Measurements from ENCODE around the gene NDP. TPM values are rescaled to one million over a fixed set of nuclear protein-coding genes. Genes with fewer than 3 reads are reported as not detected.

NDP gene
- total RNA-seq, 6 experiments from 2014 or later = 0.09 to 0.31 TPM; not detected in 4

GRCh38 chrX:43910012-43910411 is 63.2 kb downstream of the NDP start:
- TF ChIP-seq CTCF (IDR thresholded peaks at IDR 0.05) = no peak
- Mint-ChIP-seq H3K4me3 (no peak overlapping the region), H3K9me3 (no peaks in the 10 kb centered on the region), H3K27me3 (ENCODE audit: insufficient read depth) (peaks cover 2% of the 10 kb centered on the region; the same call in 1 of the 2 replicates), H3K36me3 (ENCODE audit: low read depth) (no peaks in the 10 kb centered on the region), H3K4me1 (ENCODE audit: low read depth) (no peaks in the 10 kb centered on the region), H3K27ac (no peak overlapping the region)
- DNase-seq = no peak

- no peaks in the 10 kb centered on the region for H3K9me3 Mint-ChIP-seq
- TF ChIP-seq CTCF (IDR thresholded peaks at IDR 0.05) = no peak
- H3K27ac Mint-ChIP-seq = no peak overlapping the region
- H3K4me1 Mint-ChIP-seq (ENCODE audit: low read depth) = no peaks in the 10 kb centered on the region
- H3K4me3 Mint-ChIP-seq = no peak overlapping the region
- DNase-seq = no peak
- no peaks in the 10 kb centered on the region for H3K36me3 Mint-ChIP-seq (ENCODE audit: low read depth)
- peaks cover 2% of the 10 kb centered on the region; the same call in 1 of the 2 replicates for H3K27me3 Mint-ChIP-seq (ENCODE audit: insufficient read depth)
Observed at GRCh38 chrX:43909141-43909540, 64.0 kb downstream of the NDP start.

- DNase-seq = no peak
- no peak overlapping the region for H3K27ac Mint-ChIP-seq
- no peak for TF ChIP-seq CTCF (IDR thresholded peaks at IDR 0.05)
- H3K27me3 Mint-ChIP-seq (ENCODE audit: insufficient read depth) = no peaks in the 10 kb centered on the region
- no peaks in the 10 kb centered on the region for H3K9me3 Mint-ChIP-seq
- no peak overlapping the region for H3K4me3 Mint-ChIP-seq
- H3K4me1 Mint-ChIP-seq (ENCODE audit: low read depth) = no peaks in the 10 kb centered on the region
- H3K36me3 Mint-ChIP-seq (ENCODE audit: low read depth) = no peaks in the 10 kb centered on the region
Observed at GRCh38 chrX:43899878-43900815, 73.0 kb downstream of the NDP start.

Other genes with a start within 250 kb of the NDP start
- gene MAOB, start 90.9 kb downstream of the NDP start, total RNA-seq (2021; fragmentation: NEBNext Ultra II Directional; extraction: Animal tissue kit (Norgen Biotek cat#: 25700)) = not detected